ENCODE results near the gene CPAMD8. TPM values are rescaled to one million over a fixed set of nuclear protein-coding genes. Genes with fewer than 3 reads are reported as not detected.
A peak's percentile ranks its signal among the peaks of the same experiment; 100 is the strongest.

The CPAMD8 gene
- total and polyA plus RNA-seq, 11 donors = 5.2 to 49.5 (median 16.9) TPM

GRCh38 chr19:16889366-16889882, 137.2 kb downstream of the CPAMD8 start:
- Histone ChIP-seq H3K36me3 (no peaks in the 10 kb centered on the region), H3K27me3 (peaks cover 0 to 23% (median 0%) of the 10 kb centered on the region in 9 donors), H3K4me3 (peak overlapping the region; percentile 5 to 60 (median 36)), H3K27ac (peak overlapping the region; percentile 50 to 95 (median 63)), H3K9me3 (no peaks in the 10 kb centered on the region), H3K4me1 (peaks cover 0 to 44% (median 27%) of the 10 kb centered on the region in 12 donors)
- ATAC-seq (peak; percentile 23 to 74 (median 58)), DNase-seq (peak; percentile 48 to 81 (median 80))
- TF ChIP-seq CTCF (IDR thresholded peaks at IDR 0.05) (peak in 7 of 12 donors; percentile 7 to 47 (median 17)), POLR2A (IDR thresholded peaks at IDR 0.05) (no peak)
- 37 to 56% (median 56%) methylated on average over 10 to 22 of the region's 22 CpGs for WGBS, 4 donors
- intact Hi-C loops (cut with DNase I) = no loop called here

GRCh38 chr19:16888629-16889365, 137.8 kb downstream of the CPAMD8 start, which contains the start of gene F2RL3:
F2RL3 (plus strand) TSS chr19:16888999; CDS start chr19:16889190, 191 bp downstream.
- H3K4me1 ChIP-seq = peaks cover 0 to 44% (median 27%) of the 10 kb centered on the region in 12 donors
- peak within 1 kb of the TSS; percentile 50 to 95 (median 63) for H3K27ac ChIP-seq
- intact Hi-C loops (cut with DNase I) = no loop called here
- WGBS, 4 donors = 13 to 16% (median 15%) methylated on average over 26 to 31 of the region's 31 CpGs
- peak within 1 kb of the TSS; percentile 5 to 60 (median 36) for H3K4me3 ChIP-seq
- TF ChIP-seq CTCF (IDR thresholded peaks at IDR 0.05) (no peak), POLR2A (IDR thresholded peaks at IDR 0.05) (peak in 1 of 2 donors; percentile 34)
- DNase-seq (peak; percentile 68 to 79 (median 70)), ATAC-seq (peak; percentile 9 to 64 (median 19))
- no peaks in the 10 kb centered on the region for H3K9me3 ChIP-seq
- peaks cover 0 to 19% (median 0%) of the 10 kb centered on the region in 9 donors for H3K27me3 ChIP-seq
- H3K36me3 ChIP-seq = no peaks in the 10 kb centered on the region

- Histone ChIP-seq H3K4me1 (peaks cover 0 to 44% (median 27%) of the 10 kb centered on the region in 12 donors), H3K36me3 (no peaks in the 10 kb centered on the region), H3K27ac (peak overlapping the region; percentile 38 to 95 (median 70)), H3K9me3 (peaks cover 0 to 9% (median under 1%) of the 10 kb centered on the region in 12 donors), H3K27me3 (peaks cover 0 to 9% (median 0%) of the 10 kb centered on the region in 9 donors), H3K4me3 (no peak overlapping the region)
- DNase-seq = peak in 1 of 5 donors; percentile 19
- ATAC-seq = peak in 1 of 4 donors; percentile 35
- no peak for TF ChIP-seq POLR2A (IDR thresholded peaks at IDR 0.05)
- no peak for TF ChIP-seq CTCF (IDR thresholded peaks at IDR 0.05)
- intact Hi-C loops (cut with DNase I) = no loop called here
- WGBS, 4 donors = 65 to 73% (median 68%) methylated on average over 14 to 17 of the region's 17 CpGs
Measured at GRCh38 chr19:16887353-16888265, 139.0 kb downstream of the CPAMD8 start.

Measured in heart left ventricle (tissue), 16 donors.